Camera-type eye (tissue), 1 donor: ENCODE data around the gene CKS1B. TPM values are rescaled to one million over a fixed set of nuclear protein-coding genes. Genes with fewer than 3 reads are reported as not detected.

ENCODE experiments used
- total RNA-seq: library from RNA; depleted of rRNA; stranded (reverse); fragments of >200 nt; gene quantifications from one replicate; pipeline ENCODE4 v1.2.3, GENCODE V29; 2014

CKS1B gene
- total RNA-seq: 27.9 TPM

GRCh38 chr1:154974102-154974807 is at the start of gene CKS1B:
Gene CKS1B (plus strand): TSS chr1:154974681. CDS start chr1:154974746, 65 bp downstream.

GRCh38 chr1:154936555-154937084 is 37.9 kb upstream of the CKS1B start, which contains the start of gene PMVK:
Gene PMVK (minus strand): TSS chr1:154936719. CDS start chr1:154936685, 34 bp downstream.

GRCh38 chr1:154955718-154956543 is 18.6 kb upstream of the CKS1B start, which contains the start of gene PBXIP1:
Gene PBXIP1 (minus strand): TSS chr1:154956099. CDS start chr1:154953721, 2,378 bp downstream.

GRCh38 chr1:154961207-154962155 is 13.0 kb upstream of the CKS1B start, which contains the start of gene PYGO2:
Gene PYGO2 (minus strand): TSS chr1:154961782. CDS start chr1:154961576, 206 bp downstream.

GRCh38 chr1:154970631-154971340 is 3.7 kb upstream of the CKS1B start, which contains the start of gene SHC1:
Gene SHC1 (minus strand): TSS chr1:154970747. CDS start chr1:154970526, 221 bp downstream.

GRCh38 chr1:154982897-154983648 is 8.6 kb downstream of the CKS1B start, which contains the start of gene FLAD1:
Gene FLAD1 (plus strand): TSS chr1:154983344. CDS start chr1:154983695, 351 bp downstream.

GRCh38 chr1:154993572-154994268 is 19.2 kb downstream of the CKS1B start, which contains the start of gene LENEP:
Gene LENEP (plus strand): TSS chr1:154993586. CDS start chr1:154993608, 22 bp downstream.

GRCh38 chr1:155002464-155003226 is 28.2 kb downstream of the CKS1B start, which contains the start of gene ZBTB7B:
Gene ZBTB7B (plus strand): TSS chr1:155002802. CDS start chr1:155014661, 11,859 bp downstream.

Other genes with a start within 250 kb of the CKS1B start
- gene KCNN3, start 104.4 kb upstream of the CKS1B start, total RNA-seq: 4.0 TPM
- gene PMVK, start 38.0 kb upstream of the CKS1B start, total RNA-seq: 17.9 TPM
- gene PBXIP1, start 18.6 kb upstream of the CKS1B start, total RNA-seq: 118 TPM
- 20.3 TPM for gene PYGO2, start 12.9 kb upstream of the CKS1B start, total RNA-seq
- gene SHC1, start 3.9 kb upstream of the CKS1B start, total RNA-seq: 58.2 TPM
- 21.3 TPM for gene FLAD1, start 8.7 kb downstream of the CKS1B start, total RNA-seq
- 6.0 TPM for gene LENEP, start 18.9 kb downstream of the CKS1B start, total RNA-seq
- gene ZBTB7B, start 28.1 kb downstream of the CKS1B start, total RNA-seq: 14.0 TPM
- 0.49 TPM for gene DCST2, start 59.1 kb downstream of the CKS1B start, total RNA-seq
- gene DCST1, start 59.1 kb downstream of the CKS1B start, total RNA-seq: not detected
- 49.4 TPM for gene ADAM15, start 76.6 kb downstream of the CKS1B start, total RNA-seq
- 2.9 TPM for gene EFNA4, start 89.1 kb downstream of the CKS1B start, total RNA-seq
- gene EFNA3, start 104.2 kb downstream of the CKS1B start, total RNA-seq: 5.8 TPM
- gene EFNA1, start 153.2 kb downstream of the CKS1B start, total RNA-seq: 26.9 TPM
- gene SLC50A1, start 161.2 kb downstream of the CKS1B start, total RNA-seq: 15.6 TPM
- 39.4 TPM for gene DPM3, start 165.8 kb downstream of the CKS1B start, total RNA-seq
- 51.1 TPM for gene KRTCAP2, start 198.6 kb downstream of the CKS1B start, total RNA-seq
- 5.7 TPM for gene TRIM46, start 199.2 kb downstream of the CKS1B start, total RNA-seq
- 50.7 TPM for gene THBS3, start 233.2 kb downstream of the CKS1B start, total RNA-seq
- gene MTX1, start 234.0 kb downstream of the CKS1B start, total RNA-seq: 18.3 TPM